ENCODE measurements around the gene PSME1. TPM values are rescaled to one million over a fixed set of nuclear protein-coding genes. Genes with fewer than 3 reads are reported as not detected.

PSME1 gene
- total RNA-seq, 2 donors from 2014 or later, result 61.2 to 84.5 TPM

DNA sequence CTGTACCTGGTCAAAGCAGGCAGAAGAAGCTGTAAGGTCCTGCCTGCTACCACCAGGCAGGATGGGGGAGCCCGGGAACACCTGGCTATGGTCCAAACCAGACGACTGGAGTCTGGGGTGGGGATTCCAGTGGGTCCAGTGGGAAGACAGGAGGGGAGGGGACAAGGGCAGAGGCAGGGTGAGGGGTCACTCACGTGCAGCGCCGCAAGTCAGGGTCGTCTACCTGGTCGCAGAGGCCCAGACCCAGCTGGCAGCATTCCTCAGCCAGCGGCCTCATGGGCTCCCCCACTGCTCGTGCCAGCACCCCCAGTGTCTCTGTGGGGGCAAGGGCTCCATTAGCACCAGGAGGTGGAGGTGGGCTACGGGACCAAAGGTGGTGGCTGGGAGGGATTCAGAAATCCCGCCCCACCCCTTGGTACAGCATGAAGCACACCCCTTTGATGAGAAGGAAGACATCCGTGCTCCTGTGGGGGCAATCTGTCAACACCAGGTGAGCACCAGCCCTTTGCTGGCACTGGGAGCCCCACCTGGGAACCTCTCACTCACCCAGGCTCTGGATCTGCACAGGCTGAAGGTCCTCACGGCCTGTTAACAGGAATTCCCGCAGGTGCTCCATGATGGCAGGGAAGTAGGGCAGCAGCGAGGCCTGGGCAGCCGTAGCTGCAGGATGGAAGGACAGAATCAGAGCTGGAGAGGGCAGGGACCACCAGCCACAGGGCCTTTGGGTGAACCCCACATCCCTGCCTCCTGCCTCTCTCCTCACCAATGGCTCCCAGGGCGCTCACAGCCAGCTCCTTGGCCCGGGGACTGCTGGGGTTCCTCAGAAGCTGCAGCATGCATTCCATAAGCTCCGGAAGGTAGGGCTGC lies 48.3 kb downstream of the PSME1 start:
- no peaks in the 10 kb centered on the region for H3K27me3 ChIP-seq (replicated peaks; ENCODE audit: insufficient read depth)
- H3K4me3 ChIP-seq, result no peak overlapping the region
- DNase-seq (ENCODE audit: low spot score) (no peak), ATAC-seq (ENCODE audit: insufficient number of reproducible peaks, low FRiP score, low read depth) (no peak)
- peaks cover 5 to 11% of the 10 kb centered on the region in 2 donors for H3K4me1 ChIP-seq (ENCODE audit: control insufficient read depth in 1 of 2, low read depth in 2 of 2)
- no peak overlapping the region for H3K27ac ChIP-seq
- TF ChIP-seq, protein P1, sequence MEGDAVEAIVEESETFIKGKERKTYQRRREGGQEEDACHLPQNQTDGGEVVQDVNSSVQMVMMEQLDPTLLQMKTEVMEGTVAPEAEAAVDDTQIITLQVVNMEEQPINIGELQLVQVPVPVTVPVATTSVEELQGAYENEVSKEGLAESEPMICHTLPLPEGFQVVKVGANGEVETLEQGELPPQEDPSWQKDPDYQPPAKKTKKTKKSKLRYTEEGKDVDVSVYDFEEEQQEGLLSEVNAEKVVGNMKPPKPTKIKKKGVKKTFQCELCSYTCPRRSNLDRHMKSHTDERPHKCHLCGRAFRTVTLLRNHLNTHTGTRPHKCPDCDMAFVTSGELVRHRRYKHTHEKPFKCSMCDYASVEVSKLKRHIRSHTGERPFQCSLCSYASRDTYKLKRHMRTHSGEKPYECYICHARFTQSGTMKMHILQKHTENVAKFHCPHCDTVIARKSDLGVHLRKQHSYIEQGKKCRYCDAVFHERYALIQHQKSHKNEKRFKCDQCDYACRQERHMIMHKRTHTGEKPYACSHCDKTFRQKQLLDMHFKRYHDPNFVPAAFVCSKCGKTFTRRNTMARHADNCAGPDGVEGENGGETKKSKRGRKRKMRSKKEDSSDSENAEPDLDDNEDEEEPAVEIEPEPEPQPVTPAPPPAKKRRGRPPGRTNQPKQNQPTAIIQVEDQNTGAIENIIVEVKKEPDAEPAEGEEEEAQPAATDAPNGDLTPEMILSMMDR (IDR thresholded peaks at IDR 0.05), result no peak
- H3K36me3 ChIP-seq, result peaks cover 43% of the 10 kb centered on the region
- no peaks in the 10 kb centered on the region for H3K9me3 ChIP-seq

GRCh38 chr14:24185026-24185425 lies 49.0 kb downstream of the PSME1 start:
- ATAC-seq (ENCODE audit: insufficient number of reproducible peaks, low FRiP score, low read depth), result no peak
- TF ChIP-seq, protein P1 (IDR thresholded peaks at IDR 0.05), result no peak
- DNase-seq (ENCODE audit: low spot score), result no peak
- Histone ChIP-seq H3K36me3 (peaks cover 39% of the 10 kb centered on the region), H3K27me3 (replicated peaks; ENCODE audit: insufficient read depth) (no peaks in the 10 kb centered on the region), H3K27ac (no peak overlapping the region), H3K9me3 (no peaks in the 10 kb centered on the region), H3K4me1 (ENCODE audit: control insufficient read depth in 1 of 2, low read depth in 2 of 2) (peaks cover 5 to 11% of the 10 kb centered on the region in 2 donors), H3K4me3 (no peak overlapping the region)

GRCh38 chr14:24185741-24186140 lies 49.7 kb downstream of the PSME1 start:
- peaks cover 5 to 11% of the 10 kb centered on the region in 2 donors for H3K4me1 ChIP-seq (ENCODE audit: control insufficient read depth in 1 of 2, low read depth in 2 of 2)
- DNase-seq (ENCODE audit: low spot score) (no peak), ATAC-seq (ENCODE audit: insufficient number of reproducible peaks, low FRiP score, low read depth) (no peak)
- TF ChIP-seq, protein P1 (IDR thresholded peaks at IDR 0.05), result no peak
- H3K36me3 ChIP-seq, result peaks cover 39% of the 10 kb centered on the region
- no peaks in the 10 kb centered on the region for H3K27me3 ChIP-seq (replicated peaks; ENCODE audit: insufficient read depth)
- H3K27ac ChIP-seq, result no peak overlapping the region
- H3K4me3 ChIP-seq, result no peak overlapping the region
- H3K9me3 ChIP-seq, result no peaks in the 10 kb centered on the region

- H3K27ac ChIP-seq, result no peak overlapping the region
- peaks cover 5 to 11% of the 10 kb centered on the region in 2 donors for H3K4me1 ChIP-seq (ENCODE audit: control insufficient read depth in 1 of 2, low read depth in 2 of 2)
- no peaks in the 10 kb centered on the region for H3K27me3 ChIP-seq (replicated peaks; ENCODE audit: insufficient read depth)
- H3K36me3 ChIP-seq, result peaks cover 42% of the 10 kb centered on the region
- no peak overlapping the region for H3K4me3 ChIP-seq
- DNase-seq (ENCODE audit: low spot score) (no peak), ATAC-seq (ENCODE audit: insufficient number of reproducible peaks, low FRiP score, low read depth) (no peak)
- TF ChIP-seq, protein P1 (IDR thresholded peaks at IDR 0.05), result no peak
- H3K9me3 ChIP-seq, result no peaks in the 10 kb centered on the region
These were observed 51.0 kb downstream of the PSME1 start for GRCh38 chr14:24186831-24187538.

- H3K36me3 ChIP-seq, result peaks cover 41% of the 10 kb centered on the region
- DNase-seq (ENCODE audit: low spot score), result no peak
- ATAC-seq (ENCODE audit: insufficient number of reproducible peaks, low FRiP score, low read depth), result no peak
These were observed 51.5 kb downstream of the PSME1 start for GRCh38 chr14:24187539-24187915.

More at GRCh38 chr14:24187539-24187915, 51.5 kb downstream of the PSME1 start:
- H3K4me3 ChIP-seq, result peak overlapping the region; percentile 82
- H3K27ac ChIP-seq, result no peak overlapping the region
- no peaks in the 10 kb centered on the region for H3K9me3 ChIP-seq
- TF ChIP-seq, protein P1 (IDR thresholded peaks at IDR 0.05), result no peak
- peaks cover 5 to 11% of the 10 kb centered on the region in 2 donors for H3K4me1 ChIP-seq (ENCODE audit: control insufficient read depth in 1 of 2, low read depth in 2 of 2)
- no peaks in the 10 kb centered on the region for H3K27me3 ChIP-seq (replicated peaks; ENCODE audit: insufficient read depth)
